Measurements from ENCODE around the gene VOPP1.

The VOPP1 gene

GRCh38 chr7:55440040-55440690, 132.1 kb downstream of the VOPP1 start:
- H3K4me1 ChIP-seq (ENCODE audit: control insufficient read depth, low read length) = no peaks in the 10 kb centered on the region
- no peaks in the 10 kb centered on the region for H3K9me3 ChIP-seq (ENCODE audit: control insufficient read depth, insufficient read depth, low read length)
- TF ChIP-seq EZH2phosphoT487 (IDR thresholded peaks at IDR 0.05; ENCODE audit: borderline replicate concordance, low read length) = no peak
- TF ChIP-seq, protein P1, sequence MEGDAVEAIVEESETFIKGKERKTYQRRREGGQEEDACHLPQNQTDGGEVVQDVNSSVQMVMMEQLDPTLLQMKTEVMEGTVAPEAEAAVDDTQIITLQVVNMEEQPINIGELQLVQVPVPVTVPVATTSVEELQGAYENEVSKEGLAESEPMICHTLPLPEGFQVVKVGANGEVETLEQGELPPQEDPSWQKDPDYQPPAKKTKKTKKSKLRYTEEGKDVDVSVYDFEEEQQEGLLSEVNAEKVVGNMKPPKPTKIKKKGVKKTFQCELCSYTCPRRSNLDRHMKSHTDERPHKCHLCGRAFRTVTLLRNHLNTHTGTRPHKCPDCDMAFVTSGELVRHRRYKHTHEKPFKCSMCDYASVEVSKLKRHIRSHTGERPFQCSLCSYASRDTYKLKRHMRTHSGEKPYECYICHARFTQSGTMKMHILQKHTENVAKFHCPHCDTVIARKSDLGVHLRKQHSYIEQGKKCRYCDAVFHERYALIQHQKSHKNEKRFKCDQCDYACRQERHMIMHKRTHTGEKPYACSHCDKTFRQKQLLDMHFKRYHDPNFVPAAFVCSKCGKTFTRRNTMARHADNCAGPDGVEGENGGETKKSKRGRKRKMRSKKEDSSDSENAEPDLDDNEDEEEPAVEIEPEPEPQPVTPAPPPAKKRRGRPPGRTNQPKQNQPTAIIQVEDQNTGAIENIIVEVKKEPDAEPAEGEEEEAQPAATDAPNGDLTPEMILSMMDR (IDR thresholded peaks at IDR 0.05; ENCODE audit: low read depth, low read length, poor library complexity, severe bottlenecking) = no peak
- H4K20me1 ChIP-seq (ENCODE audit: control insufficient read depth, insufficient read depth, low read depth, low read length) = no peaks in the 10 kb centered on the region
- H3F3A ChIP-seq (ENCODE audit: control insufficient read depth, insufficient read depth) = no peaks in the 10 kb centered on the region
- H3K27ac ChIP-seq (ENCODE audit: low read depth, low read length) = no peak overlapping the region
- H3K4me3 ChIP-seq (ENCODE audit: low read length) = no peak overlapping the region
- H3K9me2 ChIP-seq (replicated peaks; ENCODE audit: control insufficient read depth, low read length) = no peaks in the 10 kb centered on the region
- no peaks in the 10 kb centered on the region for H3K36me3 ChIP-seq (ENCODE audit: control insufficient read depth, low read length)
- H3K79me2 ChIP-seq (ENCODE audit: control insufficient read depth, low read length) = no peaks in the 10 kb centered on the region
- H3K27me3 ChIP-seq (ENCODE audit: control insufficient read depth, low read length) = no peaks in the 10 kb centered on the region
- no peak overlapping the region for H3K4me2 ChIP-seq (ENCODE audit: low read length)

DNA sequence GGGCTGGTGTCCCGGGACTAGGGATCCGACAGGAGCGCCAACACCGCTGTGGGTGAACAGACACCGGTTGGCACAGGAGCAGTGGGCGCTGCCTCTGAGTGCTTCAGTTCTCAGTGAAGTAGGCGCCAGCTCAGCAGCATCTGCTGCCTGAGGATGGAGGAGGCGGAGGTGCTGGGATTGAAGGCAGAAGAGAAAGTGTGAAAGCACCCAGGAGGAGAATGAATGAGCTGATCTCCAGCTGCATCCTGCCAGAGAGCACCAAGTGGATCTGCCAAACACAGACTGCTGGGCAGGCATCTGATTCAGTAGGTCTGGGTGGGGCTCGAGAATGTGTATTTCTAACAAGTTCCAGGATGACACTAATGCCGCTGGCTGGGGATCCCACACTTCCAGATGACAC, 132.7 kb downstream of the VOPP1 start:
- Histone ChIP-seq H3K9me3 (ENCODE audit: control insufficient read depth, insufficient read depth, low read length) (no peaks in the 10 kb centered on the region), H3K4me3 (ENCODE audit: low read length) (no peak overlapping the region), H3K9me2 (replicated peaks; ENCODE audit: control insufficient read depth, low read length) (no peaks in the 10 kb centered on the region), H3K4me1 (ENCODE audit: control insufficient read depth, low read length) (no peaks in the 10 kb centered on the region), H3K27ac (ENCODE audit: low read depth, low read length) (no peak overlapping the region), H3K27me3 (ENCODE audit: control insufficient read depth, low read length) (no peaks in the 10 kb centered on the region), H3K79me2 (ENCODE audit: control insufficient read depth, low read length) (no peaks in the 10 kb centered on the region), H3K36me3 (ENCODE audit: control insufficient read depth, low read length) (no peaks in the 10 kb centered on the region), H3F3A (ENCODE audit: control insufficient read depth, insufficient read depth) (no peaks in the 10 kb centered on the region), H3K4me2 (ENCODE audit: low read length) (no peak overlapping the region), H4K20me1 (ENCODE audit: control insufficient read depth, insufficient read depth, low read depth, low read length) (no peaks in the 10 kb centered on the region)
- TF ChIP-seq, protein P1 (IDR thresholded peaks at IDR 0.05; ENCODE audit: low read depth, low read length, poor library complexity, severe bottlenecking) = no peak

- Histone ChIP-seq H3F3A (ENCODE audit: control insufficient read depth, insufficient read depth) (no peaks in the 10 kb centered on the region), H3K9me2 (replicated peaks; ENCODE audit: control insufficient read depth, low read length) (no peaks in the 10 kb centered on the region), H3K27me3 (ENCODE audit: control insufficient read depth, low read length) (no peaks in the 10 kb centered on the region), H4K20me1 (ENCODE audit: control insufficient read depth, insufficient read depth, low read depth, low read length) (no peaks in the 10 kb centered on the region), H3K36me3 (ENCODE audit: control insufficient read depth, low read length) (no peaks in the 10 kb centered on the region), H3K9me3 (ENCODE audit: control insufficient read depth, insufficient read depth, low read length) (no peaks in the 10 kb centered on the region), H3K79me2 (ENCODE audit: control insufficient read depth, low read length) (no peaks in the 10 kb centered on the region), H3K4me1 (ENCODE audit: control insufficient read depth, low read length) (no peaks in the 10 kb centered on the region), H3K4me2 (ENCODE audit: low read length) (no peak overlapping the region), H3K4me3 (ENCODE audit: low read length) (no peak overlapping the region), H3K27ac (ENCODE audit: low read depth, low read length) (no peak overlapping the region)
- TF ChIP-seq, protein P1 (IDR thresholded peaks at IDR 0.05; ENCODE audit: low read depth, low read length, poor library complexity, severe bottlenecking) = no peak
- no peak for TF ChIP-seq EZH2phosphoT487 (IDR thresholded peaks at IDR 0.05; ENCODE audit: borderline replicate concordance, low read length)
These were observed 133.4 kb downstream of the VOPP1 start for GRCh38 chr7:55438757-55439525.

All from DOHH2 (cell line).